ENCODE results near the gene ANKRD17.

Gene ANKRD17

GRCh38 chr4:73139245-73139644 is 119.4 kb downstream of the ANKRD17 start (continued):
- no peak for TF ChIP-seq ZNF561 (tag by site-specific recombination; IDR thresholded peaks at IDR 0.05; ENCODE audit: borderline replicate concordance)

GRCh38 chr4:73137121-73137520 is 121.5 kb downstream of the ANKRD17 start:
- H3K36me3 ChIP-seq (ENCODE audit: control insufficient read depth in 2 of 2, insufficient read depth in 1 of 2, low read length in 2 of 2) = peaks cover 19 to 77% of the 10 kb centered on the region in 2 experiments
- ChIA-PET CTCF (no interaction called here), POLR2A (interaction anchor here (0.7 kb wide), 1 partner anchor 56 kb away, joined by 7 read pairs; no protein-coding TSS in a partner anchor)
- H3K27ac ChIP-seq (ENCODE audit: extremely low read depth, low read depth, low read length) = no peak overlapping the region
- H3K9me3 ChIP-seq (ENCODE audit: control insufficient read depth, insufficient read depth, low read depth, low read length) = no peaks in the 10 kb centered on the region
- H3K4me3 ChIP-seq (ENCODE audit: low read depth, low read length) = no peak overlapping the region
- no peaks in the 10 kb centered on the region for H3K4me1 ChIP-seq (ENCODE audit: control insufficient read depth, insufficient read depth, low read length)
- no peak for TF ChIP-seq AEBP2 (tag by site-specific recombination; IDR thresholded peaks at IDR 0.05; ENCODE audit: borderline replicate concordance)
- TF ChIP-seq PATZ1 (tag by site-specific recombination; IDR thresholded peaks at IDR 0.05) = no peak
- no peak for TF ChIP-seq ZBTB6 (tag by site-specific recombination; IDR thresholded peaks at IDR 0.05)
- no peak for TF ChIP-seq HOXD13 (CRISPR knock-in tag; IDR thresholded peaks at IDR 0.05; ENCODE audit: borderline replicate concordance)
- no peak for TF ChIP-seq ZBTB1 (tag by site-specific recombination; IDR thresholded peaks at IDR 0.05)
- no peak for TF ChIP-seq ZNF518A (tag by site-specific recombination; conservative IDR thresholded peaks at IDR 0.05; ENCODE audit: low read depth)
- no peak for TF ChIP-seq ZNF292 (tag by site-specific recombination; IDR thresholded peaks at IDR 0.05; ENCODE audit: borderline replicate concordance, low read depth)
- TF ChIP-seq YY1 (tag by site-specific recombination; IDR thresholded peaks at IDR 0.05) = no peak
- TF ChIP-seq ZNF26 (tag by site-specific recombination; IDR thresholded peaks at IDR 0.05) = no peak
- TF ChIP-seq ZNF514 (tag by site-specific recombination; IDR thresholded peaks at IDR 0.05) = no peak
- no peak for TF ChIP-seq ZNF10 (tag by site-specific recombination; IDR thresholded peaks at IDR 0.05)
- no peak for TF ChIP-seq ZNF639 (tag by site-specific recombination; IDR thresholded peaks at IDR 0.05)
- no peak for TF ChIP-seq ZNF529 (tag by site-specific recombination; IDR thresholded peaks at IDR 0.05; ENCODE audit: insufficient replicate concordance)
- no peak for TF ChIP-seq PRDM6 (tag by site-specific recombination; IDR thresholded peaks at IDR 0.05)
- no peak for TF ChIP-seq ZBTB26 (tag by site-specific recombination; optimal IDR thresholded peaks at IDR 0.05)
- no peak for TF ChIP-seq SP3 (tag by site-specific recombination; IDR thresholded peaks at IDR 0.05)
- no peak for TF ChIP-seq ZNF214 (tag by site-specific recombination; IDR thresholded peaks at IDR 0.05; ENCODE audit: borderline replicate concordance)
